ENCODE results near the gene PM20D2. TPM values are rescaled to one million over a fixed set of nuclear protein-coding genes. Genes with fewer than 3 reads are reported as not detected.

Gene PM20D2
- total RNA-seq, 1 experiment from 2014 or later = 28.8 TPM

DNA sequence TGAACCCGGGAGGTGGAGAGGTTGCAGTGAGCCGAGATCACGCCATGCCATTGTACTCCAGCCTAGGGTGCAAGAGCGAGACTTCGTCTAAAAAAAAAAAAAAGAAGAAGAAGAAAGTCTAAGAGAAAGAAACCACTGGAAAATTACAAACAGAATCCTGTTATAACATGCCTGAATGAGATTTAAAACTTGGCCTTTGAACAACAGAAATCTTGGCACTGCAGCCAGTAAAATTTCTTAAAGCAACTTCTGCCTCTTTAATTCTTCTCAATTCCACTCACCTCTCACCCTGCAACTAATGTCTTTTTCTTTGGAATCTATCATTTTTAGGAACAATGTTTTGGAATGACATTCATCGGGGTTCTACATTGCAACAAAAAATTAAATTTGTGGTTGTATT is 26.3 kb downstream of the PM20D2 start:
- H3F3A ChIP-seq (ENCODE audit: insufficient read depth, low read depth) = no peaks in the 10 kb centered on the region
- no peaks in the 10 kb centered on the region for H3K79me2 ChIP-seq (ENCODE audit: low read depth)
- no peak overlapping the region for H3K4me3 ChIP-seq
- ChIA-PET POLR2A (ENCODE audit: unreplicated experiment) (no interaction called here), CTCF (interaction anchor here (0.6 kb wide), 1 partner anchor 96 kb away, joined by 4 read pairs; no protein-coding TSS in a partner anchor)
- no peaks in the 10 kb centered on the region for H3K36me3 ChIP-seq (ENCODE audit: low read depth)
- H3K27ac ChIP-seq = no peak overlapping the region
- intact Hi-C loops (cut with micrococcal nuclease; ENCODE audit: unreplicated experiment) = no loop called here
- no peaks in the 10 kb centered on the region for H4K20me1 ChIP-seq (ENCODE audit: insufficient read depth)
- DNase-seq = no peak
- H3K4me2 ChIP-seq = no peak overlapping the region
- no peak overlapping the region for H2AFZ ChIP-seq
- BruUV-seq (replicated peaks) = no TSS peak
- H3K27me3 ChIP-seq (ENCODE audit: insufficient read depth, low read depth) = no peaks in the 10 kb centered on the region
- H3K9me2 ChIP-seq (ENCODE audit: insufficient read depth) = no peaks in the 10 kb centered on the region
- no peak for TF ChIP-seq EZH2 (IDR thresholded peaks at IDR 0.05; ENCODE audit: low read depth)
- TF ChIP-seq, protein P1, sequence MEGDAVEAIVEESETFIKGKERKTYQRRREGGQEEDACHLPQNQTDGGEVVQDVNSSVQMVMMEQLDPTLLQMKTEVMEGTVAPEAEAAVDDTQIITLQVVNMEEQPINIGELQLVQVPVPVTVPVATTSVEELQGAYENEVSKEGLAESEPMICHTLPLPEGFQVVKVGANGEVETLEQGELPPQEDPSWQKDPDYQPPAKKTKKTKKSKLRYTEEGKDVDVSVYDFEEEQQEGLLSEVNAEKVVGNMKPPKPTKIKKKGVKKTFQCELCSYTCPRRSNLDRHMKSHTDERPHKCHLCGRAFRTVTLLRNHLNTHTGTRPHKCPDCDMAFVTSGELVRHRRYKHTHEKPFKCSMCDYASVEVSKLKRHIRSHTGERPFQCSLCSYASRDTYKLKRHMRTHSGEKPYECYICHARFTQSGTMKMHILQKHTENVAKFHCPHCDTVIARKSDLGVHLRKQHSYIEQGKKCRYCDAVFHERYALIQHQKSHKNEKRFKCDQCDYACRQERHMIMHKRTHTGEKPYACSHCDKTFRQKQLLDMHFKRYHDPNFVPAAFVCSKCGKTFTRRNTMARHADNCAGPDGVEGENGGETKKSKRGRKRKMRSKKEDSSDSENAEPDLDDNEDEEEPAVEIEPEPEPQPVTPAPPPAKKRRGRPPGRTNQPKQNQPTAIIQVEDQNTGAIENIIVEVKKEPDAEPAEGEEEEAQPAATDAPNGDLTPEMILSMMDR (conservative IDR thresholded peaks at IDR 0.05) = no peak
- H3K9me3 ChIP-seq (ENCODE audit: insufficient read depth, low read depth) = no peaks in the 10 kb centered on the region
- H3K4me1 ChIP-seq (replicated peaks; ENCODE audit: insufficient read depth) = no peaks in the 10 kb centered on the region

DNA sequence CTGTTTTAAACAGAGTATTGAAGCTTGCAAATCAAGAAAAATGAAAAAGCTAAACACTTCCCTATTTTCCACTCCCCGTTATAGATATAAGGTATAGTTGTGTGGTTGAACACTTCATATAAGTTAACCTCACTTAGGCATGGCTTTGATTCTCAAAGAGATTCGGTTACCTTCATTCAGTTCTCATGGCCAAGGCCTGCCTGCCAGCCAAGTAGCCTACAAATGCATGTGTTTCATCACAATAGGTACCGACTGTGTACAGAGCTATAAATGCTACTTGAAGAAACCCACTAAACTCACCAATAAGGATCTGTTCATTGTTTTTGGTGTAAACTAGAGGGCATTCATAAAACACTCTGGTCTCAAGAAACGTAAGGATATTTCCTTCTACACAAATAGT is 27.8 kb downstream of the PM20D2 start:
- Histone ChIP-seq H4K20me1 (ENCODE audit: insufficient read depth) (no peaks in the 10 kb centered on the region), H3K4me1 (replicated peaks; ENCODE audit: insufficient read depth) (no peaks in the 10 kb centered on the region), H3K4me2 (no peak overlapping the region), H3K79me2 (ENCODE audit: low read depth) (no peaks in the 10 kb centered on the region), H3K27me3 (ENCODE audit: insufficient read depth, low read depth) (no peaks in the 10 kb centered on the region), H3K4me3 (no peak overlapping the region), H3F3A (ENCODE audit: insufficient read depth, low read depth) (no peaks in the 10 kb centered on the region), H3K9me2 (ENCODE audit: insufficient read depth) (no peaks in the 10 kb centered on the region), H2AFZ (no peak overlapping the region), H3K9me3 (ENCODE audit: insufficient read depth, low read depth) (no peaks in the 10 kb centered on the region), H3K27ac (no peak overlapping the region), H3K36me3 (ENCODE audit: low read depth) (no peaks in the 10 kb centered on the region)
- POLR2A ChIA-PET (ENCODE audit: unreplicated experiment) = no interaction called here
- intact Hi-C loops (cut with micrococcal nuclease; ENCODE audit: unreplicated experiment) = no loop called here
- no peak for TF ChIP-seq EZH2 (IDR thresholded peaks at IDR 0.05; ENCODE audit: low read depth)
- TF ChIP-seq, protein P1 (conservative IDR thresholded peaks at IDR 0.05) = no peak
- CTCF ChIA-PET = no interaction called here
- no TSS peak for BruUV-seq (replicated peaks)
- DNase-seq = no peak

DNA sequence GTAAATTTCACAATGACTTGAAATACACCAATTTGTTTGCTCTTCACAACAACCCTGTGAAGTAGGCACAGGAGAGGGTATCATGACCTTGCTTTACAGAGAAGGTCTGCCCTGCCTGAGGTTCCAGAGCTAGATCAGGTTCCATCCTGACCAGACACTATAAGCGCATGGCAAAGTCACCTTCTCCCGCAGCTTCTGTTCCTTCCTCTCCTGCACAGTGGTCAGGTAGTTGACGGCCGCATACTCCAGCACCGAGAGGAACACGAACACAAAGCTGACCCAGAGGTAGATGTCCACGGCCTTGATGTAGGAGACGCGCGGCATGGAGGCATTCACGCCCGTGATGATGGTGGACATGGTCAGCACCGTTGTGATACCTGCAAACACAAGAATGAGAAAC is 34.3 kb downstream of the PM20D2 start:
- Histone ChIP-seq H3K79me2 (ENCODE audit: low read depth) (no peaks in the 10 kb centered on the region), H3K4me1 (replicated peaks; ENCODE audit: insufficient read depth) (no peaks in the 10 kb centered on the region), H3F3A (ENCODE audit: insufficient read depth, low read depth) (no peaks in the 10 kb centered on the region), H3K4me2 (no peak overlapping the region), H3K4me3 (no peak overlapping the region), H3K9me3 (ENCODE audit: insufficient read depth, low read depth) (no peaks in the 10 kb centered on the region), H3K27me3 (ENCODE audit: insufficient read depth, low read depth) (no peaks in the 10 kb centered on the region), H3K36me3 (ENCODE audit: low read depth) (no peaks in the 10 kb centered on the region), H2AFZ (no peak overlapping the region), H3K9me2 (ENCODE audit: insufficient read depth) (no peaks in the 10 kb centered on the region), H4K20me1 (ENCODE audit: insufficient read depth) (no peaks in the 10 kb centered on the region), H3K27ac (no peak overlapping the region)
- BruUV-seq (replicated peaks) = no TSS peak
- DNase-seq = no peak
- CTCF ChIA-PET = no interaction called here
- no peak for TF ChIP-seq EZH2 (IDR thresholded peaks at IDR 0.05; ENCODE audit: low read depth)
- TF ChIP-seq, protein P1 (conservative IDR thresholded peaks at IDR 0.05) = no peak
- POLR2A ChIA-PET (ENCODE audit: unreplicated experiment) = no interaction called here
- intact Hi-C loops (cut with micrococcal nuclease; ENCODE audit: unreplicated experiment) = no loop called here
